Head of caudate nucleus (tissue), 42 donors: ENCODE results near the gene KRTAP5-1.

Experiments
- DNase-seq, 42 donors: peaks; one replicate each; pipeline versions ENCODE4 v3.0.0 to v3.0.0-alpha.2; 2020 to 2021; ENCODE audit warnings: mixed read lengths in 7 of 42
- intact Hi-C: fragments of 100-400 bp; cut with DNase I; formaldehyde crosslinking; loops from one replicate; pipeline ENCODE4 v1.15.0; 2022

Gene KRTAP5-1

DNA sequence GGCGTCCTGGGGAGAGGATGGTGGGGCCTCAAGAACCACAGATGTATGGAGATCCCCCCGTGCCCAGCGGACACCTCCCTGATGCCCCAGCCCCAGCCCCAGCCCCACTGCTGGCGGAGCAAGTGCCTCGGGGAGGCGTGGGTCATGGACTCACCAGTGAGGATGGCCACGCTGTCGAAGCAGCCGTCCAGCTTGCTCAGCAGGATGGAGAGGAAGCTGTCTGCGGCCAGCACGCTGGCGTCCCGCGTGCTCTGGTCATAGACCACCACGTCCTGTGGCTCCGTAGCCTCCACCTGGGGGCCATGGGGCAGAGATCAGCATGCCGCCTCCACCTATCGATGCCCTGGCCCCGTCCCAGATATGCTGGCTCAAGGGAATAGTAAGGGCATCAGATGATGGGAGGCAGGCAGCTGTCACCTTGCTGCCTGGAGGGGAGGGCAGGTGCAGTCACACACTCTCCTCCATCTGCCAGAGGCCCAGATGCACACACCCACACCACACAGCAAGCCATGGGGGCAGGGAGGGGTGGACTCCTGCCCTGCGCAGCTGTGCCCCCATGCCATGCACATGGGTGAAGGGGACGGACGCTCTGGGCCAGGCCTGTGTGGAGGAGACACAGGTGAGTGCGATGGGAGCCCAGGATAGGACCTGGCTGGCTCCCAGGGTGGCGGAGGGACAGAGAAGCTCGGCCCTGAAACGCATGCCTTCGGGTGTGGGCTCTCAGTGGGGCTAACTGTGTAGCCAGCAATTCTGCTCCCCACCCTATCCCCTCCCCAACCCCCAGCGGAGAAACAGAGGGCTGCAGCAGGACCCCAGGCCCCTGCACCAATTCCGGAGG lies 21.2 kb downstream of the KRTAP5-1 start:
- peak in 1 of 42 donors; percentile 14 for DNase-seq
- intact Hi-C loops, result no loop called here

- peak in 1 of 42 donors; percentile 15 for DNase-seq
- intact Hi-C loops, result no loop called here
Observed at GRCh38 chr11:1563149-1563638, 21.9 kb downstream of the KRTAP5-1 start.

GRCh38 chr11:1562469-1563148 lies 22.5 kb downstream of the KRTAP5-1 start:
- intact Hi-C loops, result no loop called here

DNA sequence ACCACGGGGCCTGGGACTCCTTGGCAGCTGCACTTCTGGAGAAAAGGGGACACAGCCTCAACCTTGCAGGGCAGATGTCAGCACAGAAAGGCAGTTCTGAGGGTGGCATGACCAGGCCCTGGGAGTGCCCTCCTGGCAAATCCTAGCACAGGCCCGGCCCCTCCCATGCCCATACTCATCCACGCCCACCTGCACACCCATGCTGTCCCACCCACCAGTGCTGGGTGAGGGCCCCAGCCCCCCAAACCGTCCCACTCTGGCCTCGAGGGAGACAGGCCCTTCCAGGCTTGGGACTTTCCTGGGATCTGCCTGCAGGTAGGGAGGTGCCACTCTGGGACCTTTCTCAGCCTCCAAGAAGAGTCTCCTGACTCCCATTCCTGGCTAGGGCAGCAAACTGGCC lies 23.1 kb downstream of the KRTAP5-1 start:
- intact Hi-C loops, result no loop called here
- DNase-seq, result no peak

More at GRCh38 chr11:1562469-1563148, 22.5 kb downstream of the KRTAP5-1 start:
- no peak for DNase-seq

DNA sequence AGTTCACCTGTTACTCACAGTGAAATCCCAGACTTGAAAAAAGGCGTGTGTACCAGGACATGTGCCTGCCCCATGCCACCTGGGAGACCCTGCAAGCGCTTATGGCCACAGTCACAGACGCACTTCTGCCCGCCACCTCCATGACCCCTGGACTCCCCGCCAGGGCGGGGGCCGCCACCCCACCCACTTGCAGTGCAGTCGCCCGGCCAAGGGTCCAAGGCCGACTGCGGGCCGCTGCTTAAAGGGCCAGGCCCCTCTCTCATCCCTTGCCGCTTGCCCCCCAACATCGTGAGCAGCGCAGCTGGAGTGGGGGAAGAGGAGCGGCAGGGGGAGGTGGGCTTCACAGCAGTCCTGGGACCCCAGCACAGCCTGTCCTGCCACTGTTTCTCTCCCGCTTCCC lies 23.8 kb downstream of the KRTAP5-1 start:
- intact Hi-C loops, result no loop called here
- peak in 1 of 42 donors; percentile 16 for DNase-seq

GRCh38 chr11:1560649-1561251 lies 24.3 kb downstream of the KRTAP5-1 start:
- intact Hi-C loops, result no loop called here
- DNase-seq, result peak in 5 of 42 donors; percentile 2 to 46 (median 17)

GRCh38 chr11:1560002-1560648 lies 25.0 kb downstream of the KRTAP5-1 start:
- DNase-seq, result no peak
- intact Hi-C loops, result no loop called here

DNA sequence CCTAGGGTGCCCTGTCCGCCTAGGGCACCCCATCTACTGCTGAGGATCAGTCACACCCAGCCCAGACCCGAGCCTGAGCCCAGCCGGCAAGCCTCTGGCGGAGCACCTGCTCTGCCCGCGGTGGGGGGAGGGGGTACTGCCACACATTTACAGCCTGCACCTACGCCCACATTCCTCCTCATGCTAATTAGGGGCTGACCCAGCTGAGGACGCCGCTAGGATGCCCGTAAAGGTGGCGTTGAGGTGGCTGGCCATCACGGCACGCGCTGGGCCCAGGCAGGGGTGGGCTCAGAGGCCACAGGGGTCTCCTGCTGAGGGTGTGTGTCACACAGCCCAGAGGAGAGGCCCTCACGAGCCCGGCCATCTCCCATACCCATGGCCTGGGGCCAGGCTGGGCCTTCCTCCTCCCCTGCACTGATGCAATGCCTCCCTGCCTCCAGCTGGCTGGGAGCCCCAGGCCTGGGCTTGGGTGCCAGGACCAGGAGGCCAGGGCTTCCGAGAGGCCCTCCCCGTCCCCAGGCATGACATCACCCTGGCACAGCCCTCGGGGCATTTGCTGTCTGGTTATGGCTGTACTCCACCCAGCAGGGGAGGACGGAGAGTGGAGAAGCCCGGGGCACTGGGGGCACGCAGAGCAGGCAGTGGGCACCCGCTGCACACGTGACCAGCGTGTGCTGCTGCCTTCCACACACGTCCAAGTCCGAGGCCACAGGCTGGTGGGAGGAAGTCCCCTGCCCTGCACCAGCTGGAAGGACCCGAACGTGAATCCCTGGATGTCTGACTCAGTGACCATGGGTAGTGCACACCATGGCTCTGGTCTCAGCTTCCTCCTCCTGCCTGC lies 25.8 kb downstream of the KRTAP5-1 start:
- intact Hi-C loops, result no loop called here
- DNase-seq, result peak; percentile 83 to 98 (median 95)

- peak in 1 of 42 donors; percentile 43 for DNase-seq
- intact Hi-C loops, result no loop called here
Observed at GRCh38 chr11:1558775-1559110, 26.3 kb downstream of the KRTAP5-1 start.

DNA sequence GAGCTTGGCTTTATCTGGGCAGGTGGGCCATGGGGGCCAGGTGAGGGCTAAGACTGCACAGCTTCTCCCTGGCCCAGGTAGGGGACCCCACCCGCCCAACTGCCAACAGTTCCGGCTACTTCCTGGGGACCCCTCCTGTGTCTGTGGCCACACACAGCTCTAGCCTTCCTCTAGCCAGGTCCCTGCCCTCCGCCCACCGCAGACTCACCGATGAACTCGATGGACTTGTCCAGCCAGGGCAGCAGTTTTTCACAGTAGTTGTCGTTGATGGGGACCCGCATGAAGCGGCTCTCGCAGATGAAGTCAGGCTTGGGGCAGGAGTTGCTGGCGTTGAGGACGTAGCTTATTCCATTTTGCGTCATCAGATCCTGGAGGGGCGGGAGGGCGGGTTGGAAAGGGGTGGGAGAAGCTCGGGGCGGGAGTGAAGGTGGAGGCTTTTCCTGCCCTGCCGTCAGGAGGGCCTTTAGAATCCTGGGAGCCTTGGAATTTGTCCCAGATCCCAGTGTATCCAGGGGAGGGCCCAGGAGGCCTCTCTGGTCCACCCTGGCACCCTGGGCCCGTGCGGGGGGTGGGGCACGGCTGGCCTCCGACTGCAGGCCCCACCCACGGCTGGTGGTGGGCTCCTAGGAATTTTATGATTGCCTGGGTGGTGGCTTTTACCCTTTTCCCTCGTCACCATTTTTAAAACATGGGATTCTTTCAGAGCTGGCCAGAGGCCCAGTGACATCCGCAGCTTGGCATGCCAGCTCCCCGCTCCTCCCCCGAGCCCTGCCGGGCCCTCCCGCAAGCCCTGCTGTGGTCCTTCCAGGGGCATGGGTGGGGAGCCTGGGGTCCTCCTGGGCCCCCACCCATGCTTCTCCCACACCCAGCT lies 26.9 kb downstream of the KRTAP5-1 start:
- DNase-seq, result peak in 9 of 42 donors; percentile 47 to 71 (median 61)
- intact Hi-C loops, result no loop called here

DNA sequence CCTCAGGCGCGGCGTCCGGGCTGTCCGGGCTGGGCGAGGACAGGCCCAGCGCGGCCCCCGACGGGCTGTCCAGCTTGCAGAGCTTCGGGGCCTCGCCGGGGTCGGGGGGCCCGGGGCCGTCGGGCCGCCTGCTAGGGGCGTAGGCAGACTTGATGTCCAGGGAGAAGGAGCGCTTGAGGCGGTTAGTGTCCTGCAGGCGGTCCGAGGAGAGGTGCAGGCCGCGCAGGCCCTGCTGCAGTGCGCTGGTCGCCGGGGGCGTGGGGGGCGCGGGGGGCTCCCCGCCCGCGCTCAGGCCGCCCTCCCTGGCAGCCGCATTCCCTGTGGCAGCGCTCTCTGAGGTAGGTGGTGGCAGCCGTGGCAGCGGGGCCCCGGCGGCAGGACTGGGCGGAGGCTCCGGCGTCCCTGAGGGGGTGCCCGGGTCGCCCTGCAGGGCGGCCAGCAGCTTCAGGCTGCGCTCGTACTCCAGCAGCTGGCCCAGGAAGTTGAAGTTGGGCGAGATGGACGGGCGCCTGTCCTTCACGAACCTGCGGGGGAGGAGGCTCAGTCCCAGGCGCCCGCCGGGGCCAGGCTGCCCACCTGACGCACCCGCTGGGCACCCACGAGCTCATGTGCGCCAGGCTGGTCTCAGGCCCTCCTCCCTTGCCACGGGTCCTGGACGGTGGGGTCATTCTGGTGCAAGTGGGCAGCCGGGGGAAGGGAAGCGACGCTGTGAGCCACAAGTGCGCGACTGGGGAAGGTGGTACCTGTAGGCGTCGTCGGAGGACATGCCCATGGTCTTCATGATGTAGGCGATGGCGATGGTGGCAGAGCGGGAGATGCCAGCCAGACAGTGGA lies 27.8 kb downstream of the KRTAP5-1 start:
- intact Hi-C loops, result no loop called here
- peak in 1 of 42 donors; percentile 27 for DNase-seq

- peak in 1 of 42 donors; percentile 30 for DNase-seq
- intact Hi-C loops, result no loop called here
Observed at GRCh38 chr11:1556278-1556902, 28.7 kb downstream of the KRTAP5-1 start.

GRCh38 chr11:1555713-1556153 lies 29.4 kb downstream of the KRTAP5-1 start:
- DNase-seq, result peak in 1 of 42 donors; percentile 28

DNA sequence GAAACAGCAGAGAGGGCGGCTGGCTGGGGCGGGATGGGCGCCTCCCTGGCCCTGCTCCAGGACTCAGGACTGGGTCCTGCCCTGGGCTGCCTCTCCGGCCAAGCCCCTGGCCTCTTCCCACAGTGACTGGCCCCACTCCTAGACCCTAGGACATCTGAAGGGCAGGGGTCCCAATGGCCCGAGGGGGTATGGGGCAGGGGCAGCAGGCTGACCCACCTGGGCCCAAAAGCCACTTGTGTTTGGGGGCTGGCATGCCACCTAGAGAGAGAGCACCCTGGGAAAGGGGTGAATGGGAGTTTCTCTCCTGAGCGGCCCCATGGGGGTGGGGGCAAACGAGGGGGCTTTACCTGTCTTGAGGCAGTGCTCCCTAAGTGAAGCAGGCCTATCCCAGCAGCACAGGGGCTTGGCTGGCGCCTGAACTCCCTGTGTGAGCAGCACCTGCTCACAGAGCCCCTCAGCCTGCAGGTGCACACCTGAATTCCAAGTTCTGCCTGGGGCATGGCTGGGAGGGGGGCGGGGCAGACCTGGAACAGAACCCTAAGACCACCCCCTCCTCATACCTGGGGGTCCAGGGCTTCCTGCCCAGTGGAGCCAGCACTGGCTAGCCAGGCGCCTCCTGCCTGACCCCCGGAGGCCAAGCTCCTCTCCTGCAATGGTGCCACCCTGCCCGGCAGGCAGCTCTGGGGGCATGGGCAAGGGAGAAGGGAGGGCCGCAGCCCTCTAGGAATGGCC lies 29.9 kb downstream of the KRTAP5-1 start:
- DNase-seq, result peak in 1 of 42 donors; percentile 2
- intact Hi-C loops, result no loop called here

More at GRCh38 chr11:1555713-1556153, 29.4 kb downstream of the KRTAP5-1 start:
- intact Hi-C loops, result no loop called here

DNA sequence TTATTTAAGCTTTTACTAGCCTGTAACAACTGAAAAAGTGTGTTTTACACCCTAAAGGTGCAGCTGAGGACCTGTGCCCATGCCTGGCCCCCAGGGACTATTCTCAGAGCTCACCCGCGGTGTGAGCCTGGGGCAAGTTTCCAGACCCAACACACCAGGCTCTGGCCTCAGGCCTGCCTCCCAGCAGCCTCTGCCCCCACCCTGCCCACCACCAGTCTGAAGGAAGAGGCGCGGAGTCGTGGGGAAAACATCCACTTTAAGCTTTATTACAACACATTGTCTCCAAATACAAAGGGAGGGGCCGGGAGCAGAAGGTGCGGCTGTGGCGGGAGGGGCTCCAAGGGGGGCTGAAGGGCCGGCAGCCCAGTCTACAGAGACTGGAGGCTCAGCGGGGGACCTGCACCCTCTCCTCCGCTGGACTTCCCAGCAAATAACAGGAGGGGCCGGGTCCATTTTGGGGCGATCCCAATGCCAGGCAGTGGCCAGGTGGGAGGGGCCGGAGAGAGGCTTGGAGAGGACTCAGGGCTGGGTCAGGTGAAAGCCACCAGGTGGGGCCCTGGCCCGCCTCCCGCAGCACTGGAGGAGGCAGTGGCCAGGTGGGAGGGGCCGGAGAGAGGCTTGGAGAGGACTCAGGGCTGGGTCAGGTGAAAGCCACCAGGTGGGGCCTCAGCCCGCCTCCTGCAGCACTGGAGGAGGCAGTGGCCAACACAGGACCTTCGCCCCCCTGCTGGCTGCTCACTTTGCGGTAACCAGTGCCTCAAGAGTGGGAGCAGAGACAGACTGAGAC lies 31.1 kb downstream of the KRTAP5-1 start:
- DNase-seq, result no peak
- intact Hi-C loops, result no loop called here
